Mesenchymal stem cell (in vitro differentiated cells and primary cell): ENCODE data around the gene CEND1.

Experiments
- DNase-seq: peaks from one replicate; pipeline ENCODE4 v3.0.0-alpha.2; 2013
- H2AFZ ChIP-seq: one replicate; pipeline ENCODE4 v1.6.1; 2013; ENCODE audit warnings: low read depth, mild to moderate bottlenecking, control low read depth, inconsistent platforms, low read length, moderate library complexity
- H2AK5ac ChIP-seq: 2 replicates; pipeline ENCODE4 v1.6.1; 2013; ENCODE audit warnings: low read length, moderate library complexity, mild to moderate bottlenecking, inconsistent platforms; ENCODE audit not compliant: severe bottlenecking
- H2BK120ac ChIP-seq: one replicate; pipeline ENCODE4 v1.6.1; 2013; ENCODE audit warnings: low read depth, mild to moderate bottlenecking, inconsistent platforms, low read length, moderate library complexity
- H2BK12ac ChIP-seq, 2 experiments: one replicate each; pipeline ENCODE4 v1.6.1; 2013; ENCODE audit warnings: inconsistent platforms in 2 of 2, low read length in 2 of 2, mild to moderate bottlenecking in 2 of 2, moderate library complexity in 2 of 2, control low read depth in 1 of 2
- H2BK15ac ChIP-seq: one replicate; pipeline ENCODE4 v1.6.1; 2013; ENCODE audit warnings: mild to moderate bottlenecking, low read depth, inconsistent platforms; ENCODE audit not compliant: poor library complexity, severe bottlenecking
- H2BK5ac ChIP-seq: 2 replicates; pipeline ENCODE4 v1.6.1; 2013; ENCODE audit warnings: low read depth, mild to moderate bottlenecking, low read length, control low read depth, inconsistent platforms; ENCODE audit not compliant: poor library complexity, severe bottlenecking
- H3K14ac ChIP-seq, 2 experiments: one replicate each; pipeline ENCODE4 v1.6.1; 2013; ENCODE audit warnings: inconsistent platforms in 2 of 2, low read length in 2 of 2, control low read depth in 1 of 2, mild to moderate bottlenecking in 1 of 2, moderate library complexity in 1 of 2
- H3K18ac ChIP-seq, 2 experiments: one replicate each; pipeline ENCODE4 v1.6.1; 2013; ENCODE audit warnings: inconsistent platforms in 2 of 2, low read length in 2 of 2, control low read depth in 1 of 2, low read depth in 1 of 2, mild to moderate bottlenecking in 1 of 2
- H3K23ac ChIP-seq, 2 experiments: one replicate each; pipeline ENCODE4 v1.6.1; 2013; ENCODE audit warnings: inconsistent platforms in 2 of 2, low read length in 2 of 2, mild to moderate bottlenecking in 2 of 2, moderate library complexity in 2 of 2, control low read depth in 1 of 2
- H3K27ac ChIP-seq: 2 replicates; pipeline ENCODE4 v1.5.1; 2013; ENCODE audit warnings: mild to moderate bottlenecking, moderate library complexity, low read length, control low read depth, inconsistent platforms; ENCODE audit not compliant: poor library complexity, severe bottlenecking
- H3K27me3 ChIP-seq, 2 experiments: 2 replicates each; pipeline versions ENCODE4 v1.6.1 to v1.7.0; 2013; ENCODE audit warnings: low read length in 2 of 2, mild to moderate bottlenecking in 2 of 2, moderate library complexity in 2 of 2, control low read depth in 1 of 2, inconsistent platforms in 1 of 2; ENCODE audit not compliant: control insufficient read depth in 1 of 2, insufficient read depth in 1 of 2
- H3K36me3 ChIP-seq, 2 experiments: 2 replicates each; pipeline versions ENCODE4 v1.6.1 to v1.7.0; 2013; ENCODE audit warnings: low read length in 2 of 2, control low read depth in 1 of 2, inconsistent platforms in 1 of 2, low read depth in 1 of 2, mild to moderate bottlenecking in 1 of 2; ENCODE audit not compliant: insufficient read depth in 2 of 2, control insufficient read depth in 1 of 2
- H3K4ac ChIP-seq, 2 experiments: one replicate each; pipeline ENCODE4 v1.6.1; 2013; ENCODE audit warnings: inconsistent platforms in 2 of 2, low read length in 2 of 2, mild to moderate bottlenecking in 2 of 2, moderate library complexity in 2 of 2, control low read depth in 1 of 2, low read depth in 1 of 2
- H3K4me1 ChIP-seq: 2 replicates; pipeline ENCODE4 v1.6.1; 2013; ENCODE audit warnings: low read depth, low read length, control low read depth; ENCODE audit not compliant: control insufficient read depth, insufficient read depth
- H3K4me2 ChIP-seq: 2 replicates; pipeline ENCODE4 v1.6.1; 2013; ENCODE audit warnings: low read length, mild to moderate bottlenecking, inconsistent platforms; ENCODE audit not compliant: poor library complexity, severe bottlenecking
- H3K4me3 ChIP-seq, 2 experiments: 2 replicates each; pipeline versions ENCODE4 v1.5.1 to v1.7.0; 2013; ENCODE audit warnings: low read length in 2 of 2, mild to moderate bottlenecking in 2 of 2, control low read depth in 1 of 2, low read depth in 1 of 2; ENCODE audit not compliant: insufficient read depth in 1 of 2
- H3K79me1 ChIP-seq: replicated peaks from 2 replicates; pipeline ENCODE4 v1.6.1; 2013; ENCODE audit warnings: mild to moderate bottlenecking, control low read depth, low read length, inconsistent platforms; ENCODE audit not compliant: poor library complexity, severe bottlenecking
- H3K9ac ChIP-seq: 2 replicates; pipeline ENCODE4 v1.7.0; 2013; ENCODE audit warnings: mild to moderate bottlenecking, low read length, moderate library complexity
- H3K9me3 ChIP-seq: 2 replicates; pipeline ENCODE4 v1.7.0; 2013; ENCODE audit warnings: mild to moderate bottlenecking, low read length; ENCODE audit not compliant: control insufficient read depth
- H4K8ac ChIP-seq: one replicate; pipeline ENCODE4 v1.6.1; 2013; ENCODE audit warnings: inconsistent platforms, mild to moderate bottlenecking, low read length, moderate library complexity
- H4K91ac ChIP-seq: one replicate; pipeline ENCODE4 v1.6.1; 2013; ENCODE audit warnings: mild to moderate bottlenecking, low read length, inconsistent platforms
- WGBS: methylation state at CpG from one replicate; pipeline ENCODE4 v1.1.7; 2013; ENCODE audit warnings: mixed read lengths; 5-methylcytosine and 5-hydroxymethylcytosine counted together

Gene CEND1

DNA sequence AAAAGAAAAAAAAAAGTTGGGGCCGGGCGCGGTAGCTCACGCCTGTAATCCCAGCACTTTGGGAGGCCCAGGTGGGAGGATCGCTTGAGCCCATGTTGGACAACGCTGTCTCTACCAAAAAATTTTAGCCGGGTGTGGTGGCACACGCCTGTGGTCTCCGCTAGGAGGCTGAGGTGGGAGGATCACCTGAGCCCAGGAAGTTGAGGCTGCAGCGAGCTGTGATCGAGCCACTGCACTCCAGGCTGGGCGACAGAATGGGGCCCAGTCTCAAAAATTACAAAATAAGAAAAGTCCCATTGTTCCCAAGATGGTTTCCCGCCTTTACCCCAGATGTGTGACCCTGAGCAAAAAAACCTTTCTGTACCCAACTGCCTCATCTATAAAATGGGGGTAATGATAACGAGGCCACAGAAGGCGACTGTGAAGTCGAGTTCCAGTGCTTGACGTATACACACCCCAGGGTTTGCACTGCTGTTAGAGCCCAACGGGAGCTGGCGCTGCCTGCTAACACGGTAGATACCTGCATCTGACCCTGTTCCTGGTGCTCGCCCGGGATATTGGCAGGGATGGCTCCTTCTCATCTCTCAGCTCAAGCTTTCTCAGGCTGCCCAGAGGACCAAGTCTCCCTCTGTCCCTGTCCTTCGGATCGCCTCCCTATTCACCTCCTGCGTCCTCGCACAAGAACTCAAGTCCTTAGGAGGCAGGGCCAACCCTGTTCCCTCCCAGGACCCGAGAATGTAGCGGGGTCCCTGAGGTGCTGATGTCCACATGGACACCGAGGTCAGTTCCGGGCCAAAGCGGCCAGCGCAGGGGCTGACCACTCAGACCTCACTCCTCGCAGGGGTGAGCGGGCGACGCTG is 18.8 kb upstream of the CEND1 start:
- H3K9me3 ChIP-seq = no peaks in the 10 kb centered on the region

GRCh38 chr11:804599-804964 is 14.7 kb upstream of the CEND1 start:
- peak overlapping the region; percentile 90 for H3K4me2 ChIP-seq
- 31% methylated on average over 16 of the region's 18 CpGs for WGBS
- H3K27ac ChIP-seq = no peak overlapping the region

More for the DNA sequence above, 18.8 kb upstream of the CEND1 start:
- H2BK5ac ChIP-seq = peak overlapping the region; percentile 70
- peak overlapping the region; percentile 90 for H3K9ac ChIP-seq
- H3K4me2 ChIP-seq = peak overlapping the region; percentile 64
- peak overlapping the region in 1 of 2 experiments; percentile 57 for H3K23ac ChIP-seq
- H2BK12ac ChIP-seq = peak overlapping the region in 1 of 2 experiments; percentile 60
- H3K79me1 ChIP-seq = peaks cover 20% of the 10 kb centered on the region
- peak overlapping the region; percentile 91 for H4K91ac ChIP-seq
- peak overlapping the region; percentile 84 for H2AFZ ChIP-seq
- no peak for DNase-seq
- peak overlapping the region in 1 of 2 experiments; percentile 99 for H3K14ac ChIP-seq
- peak overlapping the region; percentile 12 for H2AK5ac ChIP-seq
- H2BK15ac ChIP-seq = no peak overlapping the region
- WGBS = 37% methylated on average over 34 of the region's 36 CpGs
- H3K4me1 ChIP-seq = peaks cover 37% of the 10 kb centered on the region
- H3K36me3 ChIP-seq = peaks cover 26 to 30% of the 10 kb centered on the region in 2 experiments
- H3K18ac ChIP-seq = peak overlapping the region; percentile 94 to 97
- no peak overlapping the region for H2BK120ac ChIP-seq
- peak overlapping the region; percentile 93 for H4K8ac ChIP-seq
- no peaks in the 10 kb centered on the region for H3K27me3 ChIP-seq
- H3K4me3 ChIP-seq = peak overlapping the region; percentile 83
- peak overlapping the region; percentile 77 for H3K27ac ChIP-seq
- peak overlapping the region; percentile 36 to 92 for H3K4ac ChIP-seq

DNA sequence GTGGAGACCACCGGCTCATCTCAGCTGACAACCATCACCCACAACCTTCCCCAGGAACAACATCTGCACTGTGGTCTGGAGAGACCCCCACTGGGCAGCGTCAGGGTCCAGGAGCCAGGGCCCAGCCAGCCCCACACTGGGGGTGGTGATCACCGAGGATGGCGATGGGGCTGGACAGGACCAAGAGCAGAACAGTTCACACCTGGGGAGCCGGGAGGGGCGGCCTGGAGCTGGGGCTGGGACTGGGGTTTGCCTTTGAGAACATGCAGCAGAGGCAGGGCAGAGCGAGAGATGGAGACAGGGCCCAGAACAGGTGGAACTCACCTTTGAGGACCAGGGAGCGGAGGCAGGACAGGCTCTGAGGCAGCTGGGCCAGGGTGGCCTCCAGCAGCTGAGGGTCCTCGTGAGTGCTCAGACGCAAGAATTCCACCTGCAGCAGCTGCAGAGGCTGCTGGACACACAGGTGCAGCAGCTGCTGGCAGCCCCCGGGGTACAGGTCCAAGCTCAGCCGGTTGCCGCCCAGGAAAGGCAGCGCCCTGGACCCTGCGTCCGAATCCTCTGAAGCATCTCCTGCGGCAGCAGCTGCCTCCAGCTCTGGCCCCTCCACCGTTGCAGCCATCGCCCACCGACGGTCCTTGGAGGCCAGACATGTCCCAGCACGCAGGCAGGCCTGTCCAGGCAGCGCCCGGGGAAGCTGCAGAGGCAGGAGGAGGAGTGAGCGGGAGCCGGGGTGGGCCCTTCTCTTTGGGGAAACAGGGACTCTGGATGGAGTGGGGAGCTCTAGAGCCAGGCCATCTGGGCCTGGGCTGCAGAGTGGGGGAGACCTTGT is 14.1 kb upstream of the CEND1 start:
- H3K27me3 ChIP-seq = no peaks in the 10 kb centered on the region
- H3K79me1 ChIP-seq = peaks cover 33% of the 10 kb centered on the region
- peak; percentile 22 for DNase-seq
- H3K4me2 ChIP-seq = peak overlapping the region; percentile 90
- peak overlapping the region; percentile 88 for H3K9ac ChIP-seq
- H3K23ac ChIP-seq = peak overlapping the region in 1 of 2 experiments; percentile 97
- H3K4ac ChIP-seq = peak overlapping the region; percentile 35 to 92
- peak overlapping the region; percentile 62 for H4K8ac ChIP-seq
- H3K36me3 ChIP-seq = peaks cover 46 to 52% of the 10 kb centered on the region in 2 experiments
- no peak overlapping the region for H2BK5ac ChIP-seq
- peak overlapping the region; percentile 49 for H2AK5ac ChIP-seq
- peak overlapping the region in 1 of 2 experiments; percentile 95 for H2BK12ac ChIP-seq
- H3K14ac ChIP-seq = peak overlapping the region in 1 of 2 experiments; percentile 91
- H3K4me1 ChIP-seq = peaks cover 30% of the 10 kb centered on the region
- peak overlapping the region; percentile 63 to 93 for H3K18ac ChIP-seq
- no peak overlapping the region for H2AFZ ChIP-seq
- no peaks in the 10 kb centered on the region for H3K9me3 ChIP-seq
- H4K91ac ChIP-seq = peak overlapping the region; percentile 78
- 72% methylated on average over 26 of the region's 26 CpGs for WGBS
- H3K4me3 ChIP-seq = peak overlapping the region; percentile 68 to 91
- no peak overlapping the region for H3K27ac ChIP-seq
- H2BK120ac ChIP-seq = peak overlapping the region; percentile 67
- H2BK15ac ChIP-seq = peak overlapping the region; percentile 49

More at GRCh38 chr11:804599-804964, 14.7 kb upstream of the CEND1 start:
- Histone ChIP-seq H3K23ac (peak overlapping the region in 1 of 2 experiments; percentile 97), H2AK5ac (peak overlapping the region; percentile 49), H3K18ac (peak overlapping the region; percentile 63 to 93), H2AFZ (no peak overlapping the region), H2BK120ac (peak overlapping the region; percentile 67), H3K36me3 (peaks cover 40 to 46% of the 10 kb centered on the region in 2 experiments), H3K9ac (peak overlapping the region; percentile 88), H3K79me1 (peaks cover 31% of the 10 kb centered on the region), H3K4ac (peak overlapping the region; percentile 30 to 92), H4K91ac (peak overlapping the region; percentile 66), H3K27me3 (no peaks in the 10 kb centered on the region), H2BK15ac (peak overlapping the region; percentile 70), H3K4me3 (peak overlapping the region; percentile 68 to 91), H3K9me3 (no peaks in the 10 kb centered on the region), H2BK5ac (peak overlapping the region; percentile 47), H3K14ac (peak overlapping the region in 1 of 2 experiments; percentile 83), H4K8ac (peak overlapping the region; percentile 62), H3K4me1 (peaks cover 30% of the 10 kb centered on the region), H2BK12ac (peak overlapping the region in 1 of 2 experiments; percentile 57)
- DNase-seq = no peak
